ENCODE measurements around the gene FBL.

The FBL gene

GRCh38 chr19:39874404-39874803 is 28.2 kb upstream of the FBL start:
- no peak overlapping the region for H3K4me3 ChIP-seq (ENCODE audit: low read depth in 1 of 2, low read length in 2 of 2)
- H3K4me1 ChIP-seq (ENCODE audit: insufficient read depth, low read length), result no peaks in the 10 kb centered on the region
- no peaks in the 10 kb centered on the region for H3K27me3 ChIP-seq (ENCODE audit: control insufficient read depth in 1 of 2, insufficient read depth in 2 of 2, low read length in 2 of 2)
- no peak overlapping the region for H3K27ac ChIP-seq (ENCODE audit: low read depth, low read length)
- H3K9me3 ChIP-seq (ENCODE audit: low read length), result no peaks in the 10 kb centered on the region
- no peak overlapping the region for H3K9ac ChIP-seq (ENCODE audit: low read length)
- H3K36me3 ChIP-seq (ENCODE audit: insufficient read depth, low read length), result no peaks in the 10 kb centered on the region

GRCh38 chr19:39873385-39873784 is 27.2 kb upstream of the FBL start:
- no peaks in the 10 kb centered on the region for H3K4me1 ChIP-seq (ENCODE audit: insufficient read depth, low read length)
- no peak overlapping the region for H3K9ac ChIP-seq (ENCODE audit: low read length)
- no peak overlapping the region for H3K27ac ChIP-seq (ENCODE audit: low read depth, low read length)
- H3K4me3 ChIP-seq (ENCODE audit: low read depth in 1 of 2, low read length in 2 of 2), result no peak overlapping the region
- H3K36me3 ChIP-seq (ENCODE audit: insufficient read depth, low read length), result no peaks in the 10 kb centered on the region
- no peaks in the 10 kb centered on the region for H3K9me3 ChIP-seq (ENCODE audit: low read length)
- H3K27me3 ChIP-seq (ENCODE audit: control insufficient read depth in 1 of 2, insufficient read depth in 2 of 2, low read length in 2 of 2), result no peaks in the 10 kb centered on the region

- no peak overlapping the region for H3K27ac ChIP-seq (ENCODE audit: low read depth, low read length)
- H3K36me3 ChIP-seq (ENCODE audit: insufficient read depth, low read length), result no peaks in the 10 kb centered on the region
- no peak overlapping the region for H3K9ac ChIP-seq (ENCODE audit: low read length)
- no peaks in the 10 kb centered on the region for H3K4me1 ChIP-seq (ENCODE audit: insufficient read depth, low read length)
- no peak overlapping the region for H3K4me3 ChIP-seq (ENCODE audit: low read depth in 1 of 2, low read length in 2 of 2)
- no peaks in the 10 kb centered on the region for H3K27me3 ChIP-seq (ENCODE audit: control insufficient read depth in 1 of 2, insufficient read depth in 2 of 2, low read length in 2 of 2)
- no peaks in the 10 kb centered on the region for H3K9me3 ChIP-seq (ENCODE audit: low read length)
Observed at GRCh38 chr19:39871886-39872866, 26.0 kb upstream of the FBL start.

GRCh38 chr19:39871362-39871761 is 25.2 kb upstream of the FBL start:
- no peak overlapping the region for H3K27ac ChIP-seq (ENCODE audit: low read depth, low read length)
- H3K27me3 ChIP-seq (ENCODE audit: control insufficient read depth in 1 of 2, insufficient read depth in 2 of 2, low read length in 2 of 2), result no peaks in the 10 kb centered on the region
- H3K9me3 ChIP-seq (ENCODE audit: low read length), result no peaks in the 10 kb centered on the region
- H3K36me3 ChIP-seq (ENCODE audit: insufficient read depth, low read length), result no peaks in the 10 kb centered on the region
- H3K4me3 ChIP-seq (ENCODE audit: low read depth in 1 of 2, low read length in 2 of 2), result no peak overlapping the region
- H3K9ac ChIP-seq (ENCODE audit: low read length), result no peak overlapping the region
- H3K4me1 ChIP-seq (ENCODE audit: insufficient read depth, low read length), result no peaks in the 10 kb centered on the region

GRCh38 chr19:39870171-39870971 is 24.2 kb upstream of the FBL start:
- Histone ChIP-seq H3K4me3 (ENCODE audit: low read depth in 1 of 2, low read length in 2 of 2) (no peak overlapping the region), H3K4me1 (ENCODE audit: insufficient read depth, low read length) (no peaks in the 10 kb centered on the region), H3K27me3 (ENCODE audit: control insufficient read depth in 1 of 2, insufficient read depth in 2 of 2, low read length in 2 of 2) (no peaks in the 10 kb centered on the region), H3K27ac (ENCODE audit: low read depth, low read length) (no peak overlapping the region), H3K9me3 (ENCODE audit: low read length) (no peaks in the 10 kb centered on the region), H3K36me3 (ENCODE audit: insufficient read depth, low read length) (no peaks in the 10 kb centered on the region), H3K9ac (ENCODE audit: low read length) (no peak overlapping the region)

GRCh38 chr19:39867952-39868351 is 21.8 kb upstream of the FBL start:
- H3K9me3 ChIP-seq (ENCODE audit: low read length), result no peaks in the 10 kb centered on the region
- no peak overlapping the region for H3K4me3 ChIP-seq (ENCODE audit: low read depth in 1 of 2, low read length in 2 of 2)
- no peak overlapping the region for H3K9ac ChIP-seq (ENCODE audit: low read length)
- no peaks in the 10 kb centered on the region for H3K27me3 ChIP-seq (ENCODE audit: control insufficient read depth in 1 of 2, insufficient read depth in 2 of 2, low read length in 2 of 2)
- no peak overlapping the region for H3K27ac ChIP-seq (ENCODE audit: low read depth, low read length)
- H3K36me3 ChIP-seq (ENCODE audit: insufficient read depth, low read length), result no peaks in the 10 kb centered on the region
- H3K4me1 ChIP-seq (ENCODE audit: insufficient read depth, low read length), result no peaks in the 10 kb centered on the region

- Histone ChIP-seq H3K9me3 (ENCODE audit: low read length) (no peaks in the 10 kb centered on the region), H3K9ac (ENCODE audit: low read length) (no peak overlapping the region), H3K27me3 (ENCODE audit: control insufficient read depth in 1 of 2, insufficient read depth in 2 of 2, low read length in 2 of 2) (no peaks in the 10 kb centered on the region), H3K4me1 (ENCODE audit: insufficient read depth, low read length) (no peaks in the 10 kb centered on the region), H3K4me3 (ENCODE audit: low read depth in 1 of 2, low read length in 2 of 2) (no peak overlapping the region), H3K36me3 (ENCODE audit: insufficient read depth, low read length) (no peaks in the 10 kb centered on the region), H3K27ac (ENCODE audit: low read depth, low read length) (no peak overlapping the region)
Observed at GRCh38 chr19:39867133-39867532, 21.0 kb upstream of the FBL start.

- H3K27me3 ChIP-seq (ENCODE audit: control insufficient read depth in 1 of 2, insufficient read depth in 2 of 2, low read length in 2 of 2), result no peaks in the 10 kb centered on the region
- no peaks in the 10 kb centered on the region for H3K4me1 ChIP-seq (ENCODE audit: insufficient read depth, low read length)
- no peaks in the 10 kb centered on the region for H3K36me3 ChIP-seq (ENCODE audit: insufficient read depth, low read length)
- no peak overlapping the region for H3K4me3 ChIP-seq (ENCODE audit: low read depth in 1 of 2, low read length in 2 of 2)
- no peaks in the 10 kb centered on the region for H3K9me3 ChIP-seq (ENCODE audit: low read length)
- no peak overlapping the region for H3K9ac ChIP-seq (ENCODE audit: low read length)
- no peak overlapping the region for H3K27ac ChIP-seq (ENCODE audit: low read depth, low read length)
Observed at GRCh38 chr19:39865953-39866352, 19.8 kb upstream of the FBL start.

- H3K27me3 ChIP-seq (ENCODE audit: control insufficient read depth in 1 of 2, insufficient read depth in 2 of 2, low read length in 2 of 2), result no peaks in the 10 kb centered on the region
- H3K36me3 ChIP-seq (ENCODE audit: insufficient read depth, low read length), result no peaks in the 10 kb centered on the region
- no peak overlapping the region for H3K4me3 ChIP-seq (ENCODE audit: low read depth in 1 of 2, low read length in 2 of 2)
- H3K27ac ChIP-seq (ENCODE audit: low read depth, low read length), result no peak overlapping the region
- H3K9ac ChIP-seq (ENCODE audit: low read length), result no peak overlapping the region
- H3K9me3 ChIP-seq (ENCODE audit: low read length), result no peaks in the 10 kb centered on the region
- no peaks in the 10 kb centered on the region for H3K4me1 ChIP-seq (ENCODE audit: insufficient read depth, low read length)
Observed at GRCh38 chr19:39865186-39865585, 19.0 kb upstream of the FBL start.

GRCh38 chr19:39864118-39864517 is 17.9 kb upstream of the FBL start:
- Histone ChIP-seq H3K27me3 (ENCODE audit: control insufficient read depth in 1 of 2, insufficient read depth in 2 of 2, low read length in 2 of 2) (no peaks in the 10 kb centered on the region), H3K9me3 (ENCODE audit: low read length) (no peaks in the 10 kb centered on the region), H3K36me3 (ENCODE audit: insufficient read depth, low read length) (no peaks in the 10 kb centered on the region), H3K27ac (ENCODE audit: low read depth, low read length) (no peak overlapping the region), H3K9ac (ENCODE audit: low read length) (no peak overlapping the region), H3K4me1 (ENCODE audit: insufficient read depth, low read length) (no peaks in the 10 kb centered on the region), H3K4me3 (ENCODE audit: low read depth in 1 of 2, low read length in 2 of 2) (no peak overlapping the region)

GRCh38 chr19:39858541-39858940 is 12.4 kb upstream of the FBL start:
- Histone ChIP-seq H3K4me3 (ENCODE audit: low read depth in 1 of 2, low read length in 2 of 2) (no peak overlapping the region), H3K27ac (ENCODE audit: low read depth, low read length) (no peak overlapping the region), H3K27me3 (ENCODE audit: control insufficient read depth in 1 of 2, insufficient read depth in 2 of 2, low read length in 2 of 2) (no peaks in the 10 kb centered on the region), H3K9me3 (ENCODE audit: low read length) (no peaks in the 10 kb centered on the region), H3K36me3 (ENCODE audit: insufficient read depth, low read length) (no peaks in the 10 kb centered on the region), H3K9ac (ENCODE audit: low read length) (no peak overlapping the region), H3K4me1 (ENCODE audit: insufficient read depth, low read length) (no peaks in the 10 kb centered on the region)
